ENCODE results near the gene ARHGAP1.

The ARHGAP1 gene

DNA sequence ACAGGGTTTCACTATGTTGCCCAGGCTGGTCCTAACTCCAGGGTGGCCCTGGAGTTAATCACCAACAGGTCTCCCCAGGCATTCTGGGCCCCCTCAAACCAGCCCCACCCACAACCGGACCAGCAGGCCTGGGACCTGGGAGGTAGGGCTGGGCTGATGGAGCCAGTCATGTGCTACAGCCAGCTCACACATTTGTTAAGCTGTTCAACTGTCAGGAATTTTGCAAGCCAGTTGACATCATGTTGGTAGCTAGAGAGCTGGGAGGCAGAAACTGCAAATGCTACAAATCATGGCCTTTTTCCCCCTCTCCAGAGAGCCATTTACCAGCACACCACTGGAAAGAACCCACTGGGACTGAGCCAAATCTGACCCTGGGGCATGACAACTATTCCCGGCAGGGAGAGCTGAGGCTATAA lies 6.8 kb downstream of the ARHGAP1 start:
- DNase-seq (ENCODE audit: low read depth) = no peak

DNA sequence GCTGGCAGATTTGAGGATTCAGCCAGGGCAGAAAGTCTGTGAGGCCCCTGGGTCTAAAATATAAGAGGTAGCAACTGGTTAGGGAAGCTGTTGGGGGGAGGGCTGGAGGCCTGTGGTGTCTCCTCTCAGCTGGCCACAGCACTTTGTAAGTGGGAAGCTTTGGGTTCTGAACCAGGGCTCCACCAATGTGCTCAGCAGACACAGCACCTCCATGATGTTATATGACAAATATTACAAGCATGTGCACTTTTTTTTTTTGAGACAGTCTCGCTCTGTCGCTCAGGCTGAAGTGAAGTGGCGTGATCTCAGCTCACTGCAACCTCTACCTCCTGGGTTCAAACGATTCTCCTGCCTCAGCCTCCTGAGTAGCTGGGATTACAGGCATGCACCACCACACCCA lies 8.0 kb downstream of the ARHGAP1 start:
- no peak for DNase-seq (ENCODE audit: low read depth)

DNA sequence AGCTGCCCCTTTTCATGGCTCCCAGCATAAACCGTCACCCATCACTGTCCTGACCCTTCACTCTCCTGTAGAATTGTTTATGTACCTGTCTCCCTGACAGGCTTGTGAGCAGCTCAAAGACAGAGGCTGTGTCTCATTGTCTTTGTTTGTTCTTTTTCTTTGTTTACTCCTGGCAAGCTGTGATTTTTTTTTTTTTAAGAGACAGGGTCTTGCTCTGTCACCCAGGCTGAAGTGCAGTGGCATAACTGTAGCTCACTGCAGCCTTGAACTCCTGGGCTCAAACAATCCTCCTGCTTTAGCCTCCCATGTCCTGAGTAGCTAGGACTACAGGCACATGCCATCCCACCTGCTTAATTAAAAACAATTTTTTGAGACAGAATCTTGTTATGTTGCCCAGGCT lies 9.7 kb downstream of the ARHGAP1 start:
- no peak for DNase-seq (ENCODE audit: low read depth)

DNA sequence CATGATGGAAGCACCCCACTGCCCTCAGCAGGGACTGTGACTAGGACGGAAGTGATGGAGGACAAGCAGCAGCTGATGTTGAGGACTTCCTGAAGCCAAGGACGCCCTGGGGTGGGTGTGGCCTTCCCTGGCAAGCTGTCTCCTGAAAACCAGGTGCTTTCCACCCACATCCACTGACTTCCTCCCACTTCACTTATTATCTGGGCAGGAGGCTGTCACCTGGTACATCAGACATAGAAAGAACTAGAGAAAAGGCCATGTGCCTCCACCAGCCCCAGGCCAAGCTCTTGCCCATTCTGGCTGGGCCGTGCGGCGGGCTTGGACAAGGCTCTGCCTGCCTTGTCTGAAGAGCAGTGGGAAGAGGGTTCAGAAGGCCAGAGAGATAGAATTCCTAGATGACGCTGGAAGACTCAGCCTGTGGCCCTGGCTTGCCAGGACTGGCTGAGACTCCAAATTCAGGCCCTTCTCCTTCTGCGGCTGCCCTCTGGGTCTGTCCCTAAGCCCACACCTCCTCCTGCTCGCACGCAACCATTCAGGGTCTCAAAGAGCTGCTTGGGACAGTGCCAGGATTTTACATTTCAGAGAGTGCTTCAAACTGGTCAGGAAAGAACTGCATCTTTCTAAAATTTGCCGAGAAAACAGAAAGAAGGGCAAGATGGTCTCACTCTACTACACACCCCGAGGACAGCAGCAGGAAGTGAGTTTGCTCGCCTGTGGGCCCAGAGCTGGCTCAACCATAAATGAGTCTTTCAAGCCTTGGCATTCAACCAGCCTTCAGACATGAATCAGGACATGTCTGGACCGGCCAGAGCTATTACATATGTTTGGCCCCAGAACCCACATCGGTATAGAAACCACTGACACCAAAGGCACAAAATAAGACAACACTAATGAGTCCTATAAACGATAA lies 13.3 kb downstream of the ARHGAP1 start:
- no peak for DNase-seq (ENCODE audit: low read depth)

DNA sequence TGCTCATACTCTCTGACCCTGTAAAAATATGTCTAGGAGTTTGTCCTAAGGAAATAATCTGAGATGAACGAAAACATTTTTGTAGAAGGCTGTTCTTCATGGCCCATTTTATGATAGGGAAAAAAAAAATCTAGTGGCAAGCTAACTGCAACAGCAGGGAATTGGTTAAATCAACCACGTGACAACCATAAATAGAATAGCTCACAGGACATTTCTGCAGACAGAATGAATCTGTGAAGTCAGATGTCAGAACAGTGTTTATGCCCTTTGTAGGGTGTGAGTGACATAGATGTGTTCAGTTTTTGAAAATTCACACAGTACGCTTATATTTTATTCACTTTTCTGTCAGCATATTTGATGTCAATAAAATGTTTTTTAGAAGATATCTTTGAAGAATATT lies 16.1 kb downstream of the ARHGAP1 start:
- no peak for DNase-seq (ENCODE audit: low read depth)

DNA sequence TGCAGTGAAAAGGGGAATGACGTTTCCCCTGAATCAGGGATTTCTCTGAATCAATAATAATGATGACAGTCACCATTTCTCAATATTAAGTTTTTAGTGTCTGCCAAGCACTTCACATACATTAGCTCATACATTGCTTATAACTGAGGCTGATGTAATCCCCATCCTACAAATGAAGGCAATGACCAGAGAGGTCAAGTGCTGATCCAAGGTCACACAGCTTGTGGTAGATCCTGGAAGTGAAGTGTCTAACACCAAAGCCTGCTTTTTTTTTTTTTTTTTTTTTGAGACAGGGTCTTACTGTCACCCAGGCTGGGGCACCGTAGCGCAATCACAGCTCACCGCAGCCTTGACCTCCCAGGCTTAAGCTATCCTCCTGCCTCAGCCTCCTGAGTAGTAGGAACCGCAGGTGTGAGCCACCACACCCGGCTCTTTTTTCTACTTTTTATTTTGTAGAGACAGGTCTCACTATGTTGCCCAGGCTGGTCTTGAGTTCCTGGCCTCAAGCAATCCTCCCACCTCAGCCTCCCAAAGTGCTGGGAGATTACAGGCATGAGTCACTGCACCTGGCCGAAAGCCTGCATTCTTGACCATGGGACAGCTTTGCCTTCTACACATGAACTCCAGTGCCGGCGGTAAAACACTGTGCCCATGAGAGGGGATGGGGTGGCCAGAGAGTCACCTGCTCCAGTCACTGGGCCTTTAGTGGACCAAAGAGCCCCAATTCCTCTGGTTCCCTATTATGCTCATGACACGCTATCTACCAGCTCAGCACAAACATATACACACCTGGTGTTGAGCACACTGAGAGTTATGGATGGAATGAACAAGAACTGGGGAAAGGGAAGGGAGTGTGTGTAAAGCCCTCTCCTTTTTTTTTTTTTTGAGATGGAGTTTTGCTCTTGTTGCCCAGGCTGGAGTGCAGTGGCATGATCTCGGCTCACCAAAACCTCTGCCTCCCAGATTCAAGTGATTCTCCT lies 17.4 kb downstream of the ARHGAP1 start:
- DNase-seq (ENCODE audit: low read depth) = no peak

DNA sequence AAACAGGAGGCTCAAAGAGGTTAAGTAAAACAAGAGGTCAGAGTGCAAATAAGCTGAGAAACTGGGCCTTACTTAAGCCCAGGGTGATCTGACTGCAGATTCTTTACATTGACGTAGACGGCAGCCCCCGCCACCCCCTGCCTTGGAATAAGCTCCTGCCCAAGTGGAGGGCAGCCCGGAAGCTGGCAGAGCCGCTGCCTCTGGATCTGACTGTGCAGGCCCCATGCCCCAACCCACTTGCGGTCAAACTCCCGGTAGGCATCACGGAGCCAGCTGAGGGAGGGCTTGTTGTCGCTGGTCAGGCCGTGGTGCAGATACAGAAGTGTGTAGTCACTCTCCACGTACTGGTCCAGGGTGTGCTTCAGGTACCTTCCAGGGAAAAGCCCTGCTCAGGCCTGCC lies 18.6 kb downstream of the ARHGAP1 start:
- DNase-seq (ENCODE audit: low read depth) = no peak

DNA sequence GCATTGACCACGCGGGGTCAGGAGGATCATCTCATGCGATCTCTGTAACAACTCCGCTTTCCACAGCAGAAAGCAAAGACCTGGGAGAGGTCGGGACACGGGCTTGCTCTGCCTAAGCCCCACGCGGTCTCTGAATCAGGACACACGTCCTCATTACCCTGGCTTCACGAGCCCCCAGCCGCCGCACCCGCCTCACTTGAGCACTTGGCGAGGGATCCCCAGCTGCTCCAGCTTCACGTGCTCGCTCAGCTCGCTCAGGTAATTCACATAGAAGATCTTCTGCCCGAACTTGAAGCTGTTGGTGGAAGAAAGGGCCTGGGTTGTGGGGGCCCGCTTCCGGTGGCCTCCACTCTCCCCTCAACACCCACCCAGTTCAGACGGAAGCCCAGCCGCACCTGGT lies 19.6 kb downstream of the ARHGAP1 start:
- no peak for DNase-seq (ENCODE audit: low read depth)

DNA sequence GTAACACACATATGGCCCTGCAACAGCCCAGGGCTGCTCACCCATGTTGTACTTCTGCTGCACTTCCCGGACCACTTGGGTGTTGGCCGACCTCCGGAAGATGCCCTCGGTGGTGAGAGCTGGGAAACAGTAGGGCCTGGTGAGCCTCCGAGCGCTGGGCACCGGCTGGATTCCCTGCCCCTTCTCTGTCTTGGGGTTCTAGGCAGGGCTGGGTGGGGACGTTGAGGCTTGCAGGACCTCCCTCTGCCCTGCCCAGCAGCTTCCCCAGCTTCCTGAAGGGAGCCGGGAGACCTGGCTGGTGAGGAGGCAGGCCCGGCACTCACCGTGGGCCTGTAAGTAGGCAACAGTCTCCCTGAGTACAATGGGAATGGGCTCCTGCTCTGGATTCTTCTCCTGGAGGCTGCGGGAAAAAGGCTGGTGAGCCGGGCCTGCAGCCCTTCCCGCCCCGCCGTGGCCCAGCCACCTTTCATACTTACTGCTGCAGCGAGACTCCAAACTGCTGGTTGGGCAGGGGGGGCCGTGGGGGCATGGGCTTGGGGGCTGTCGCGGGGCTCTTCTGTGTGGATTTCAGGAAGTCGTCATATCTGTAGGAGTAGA lies 20.2 kb downstream of the ARHGAP1 start:
- DNase-seq (ENCODE audit: low read depth) = no peak

DNA sequence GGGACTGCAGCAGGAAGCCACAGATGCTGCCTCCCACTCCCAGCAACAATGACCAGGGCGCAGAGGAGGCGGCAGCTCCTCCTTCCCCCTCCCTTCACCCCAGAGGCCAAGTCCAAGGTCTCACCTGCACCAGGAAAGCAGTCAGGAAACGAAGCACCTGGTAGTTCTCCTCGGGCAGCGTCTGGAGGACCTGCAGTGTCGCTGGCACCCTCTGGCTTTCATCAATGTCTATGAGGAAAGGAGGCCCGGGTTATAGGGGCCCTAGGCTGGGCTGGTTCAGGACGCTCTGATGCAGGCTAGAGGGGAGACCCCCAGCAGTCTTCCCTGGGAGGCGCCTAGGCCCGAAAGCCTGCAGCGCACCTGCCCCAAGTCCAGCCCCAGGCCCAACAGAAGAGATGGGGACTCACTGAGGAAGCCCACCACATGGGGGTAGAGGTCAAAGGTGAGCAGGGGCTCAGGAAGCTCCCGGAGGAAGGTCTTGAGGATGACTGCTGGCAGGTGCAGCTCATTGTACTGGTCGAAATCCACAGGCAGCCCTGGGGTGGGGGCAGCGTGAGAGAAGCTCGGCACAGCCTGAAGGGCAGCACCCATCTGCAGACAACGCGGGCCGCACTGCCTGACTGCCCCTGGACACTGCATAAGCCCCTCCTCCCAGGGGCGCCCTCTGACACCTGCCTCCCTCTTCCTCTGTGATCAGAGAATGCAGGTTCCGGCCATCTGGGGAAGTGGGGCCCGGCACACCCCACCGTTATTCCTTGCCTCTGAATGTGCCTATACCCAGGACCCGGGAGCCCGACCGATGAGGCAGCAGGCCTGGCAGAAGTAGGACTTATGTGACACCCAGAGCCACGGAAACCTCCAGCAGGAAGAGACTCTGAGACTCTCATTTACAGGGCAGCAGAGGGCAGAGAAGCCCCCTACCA lies 20.9 kb downstream of the ARHGAP1 start:
- no peak for DNase-seq (ENCODE audit: low read depth)

DNA sequence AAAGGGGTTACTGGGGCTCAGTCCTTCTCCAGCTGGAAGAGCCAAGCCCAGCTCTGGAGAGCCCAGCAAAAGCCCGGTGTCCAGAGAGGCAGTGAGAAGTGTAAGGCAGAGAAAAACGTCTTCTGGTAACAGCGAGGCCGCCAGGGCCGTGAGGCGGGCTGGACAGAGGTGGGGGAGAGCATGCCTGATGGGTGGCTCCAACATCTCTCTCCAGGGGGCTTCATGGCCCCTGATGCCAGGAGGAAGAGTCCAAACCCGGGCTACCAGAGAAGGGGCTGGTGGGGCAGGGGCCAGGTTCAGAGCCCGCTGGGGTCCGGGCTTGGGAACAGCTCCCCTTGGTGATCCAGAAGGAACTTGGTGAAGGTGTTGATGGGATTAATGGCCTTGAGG lies 21.7 kb downstream of the ARHGAP1 start:
- no peak for DNase-seq (ENCODE audit: low read depth)

DNA sequence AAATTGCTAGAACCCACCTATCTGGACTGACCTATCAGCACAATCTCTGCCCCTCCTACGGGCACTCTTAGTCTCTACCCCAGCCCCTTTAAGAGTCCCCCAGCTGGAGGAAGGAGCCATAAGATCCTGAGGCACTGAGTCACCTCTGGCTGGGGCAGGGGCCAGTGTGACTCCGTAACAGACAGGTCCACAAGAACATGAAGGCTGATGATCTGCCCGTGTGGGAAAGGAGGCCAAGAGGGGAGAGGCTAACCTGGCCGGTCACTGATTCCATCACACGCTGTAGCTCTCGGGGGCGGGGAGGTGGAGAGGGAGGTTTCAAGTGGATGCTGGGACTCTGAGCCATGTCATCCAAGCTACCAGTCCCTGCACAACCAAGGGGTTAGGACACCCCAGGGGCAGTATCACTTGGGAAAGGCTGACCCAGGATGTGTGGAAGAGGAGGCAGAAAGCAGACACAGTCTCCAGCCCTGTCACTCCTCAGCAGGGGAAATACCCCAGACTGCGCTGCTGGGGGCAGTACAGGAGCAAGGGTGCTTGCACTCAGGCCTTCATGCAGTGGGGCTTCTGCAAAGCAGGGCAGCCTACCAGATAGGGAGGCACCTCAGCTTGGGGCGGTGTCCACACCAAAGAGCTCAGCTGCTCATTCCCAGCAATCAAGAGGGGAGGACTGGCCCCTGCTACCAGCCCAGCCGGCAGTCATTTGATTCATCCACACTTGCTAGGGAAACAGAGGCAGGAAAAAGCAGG lies 22.3 kb downstream of the ARHGAP1 start:
- DNase-seq (ENCODE audit: low read depth) = no peak

DNA sequence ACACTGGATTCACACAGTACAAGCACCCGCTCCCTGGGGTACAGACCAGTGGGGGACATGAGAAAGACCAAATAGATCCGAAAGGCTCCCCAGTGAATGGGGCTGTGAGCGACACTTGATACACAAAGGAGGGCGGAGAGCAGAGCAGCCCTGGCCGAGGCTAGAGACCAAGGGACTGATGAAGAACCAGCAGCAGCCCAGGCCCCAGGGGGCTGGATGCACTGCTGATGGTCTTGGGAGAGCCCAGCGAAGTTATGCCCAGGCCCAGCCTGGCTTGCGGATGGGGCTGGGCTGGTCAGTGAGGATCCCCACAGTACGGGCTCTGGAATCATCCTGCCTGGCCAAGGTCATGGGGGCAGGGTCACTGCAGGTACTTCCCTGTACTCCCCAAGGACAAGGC lies 23.2 kb downstream of the ARHGAP1 start:
- DNase-seq (ENCODE audit: low read depth) = no peak

DNA sequence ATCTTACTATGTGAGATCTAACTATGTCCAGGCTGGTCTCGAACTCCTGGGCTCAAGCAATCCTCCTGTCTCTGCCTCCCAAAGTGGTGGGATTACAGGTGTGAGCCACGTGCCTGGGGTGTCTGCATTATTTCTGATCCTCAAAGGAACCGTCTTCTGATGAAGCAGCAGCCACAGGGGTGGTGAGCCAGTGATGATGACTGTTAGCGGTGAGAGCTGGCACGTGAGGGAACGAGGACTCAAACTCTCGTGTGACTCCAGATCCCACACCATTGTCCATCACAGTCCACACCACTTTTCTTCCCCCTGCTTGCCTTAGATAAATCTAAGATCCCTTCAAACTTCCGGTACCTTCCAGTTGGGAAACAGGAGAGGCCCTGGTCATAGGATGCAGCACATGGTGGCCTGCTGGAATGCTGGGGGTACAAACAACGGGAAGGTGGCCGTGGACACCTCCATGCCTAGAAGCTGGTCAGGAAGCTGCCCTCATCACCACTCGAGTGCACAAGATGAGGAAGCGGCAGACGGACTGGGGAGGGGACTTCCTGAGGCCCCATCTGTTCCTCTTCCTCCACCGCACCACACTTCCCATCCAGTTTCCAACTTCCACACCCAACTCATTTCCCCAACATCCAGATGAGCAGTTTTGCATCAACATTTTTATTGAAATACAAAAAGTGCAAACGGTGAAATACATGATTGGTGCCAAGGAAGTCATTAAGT lies 23.8 kb downstream of the ARHGAP1 start:
- no peak for DNase-seq (ENCODE audit: low read depth)

DNA sequence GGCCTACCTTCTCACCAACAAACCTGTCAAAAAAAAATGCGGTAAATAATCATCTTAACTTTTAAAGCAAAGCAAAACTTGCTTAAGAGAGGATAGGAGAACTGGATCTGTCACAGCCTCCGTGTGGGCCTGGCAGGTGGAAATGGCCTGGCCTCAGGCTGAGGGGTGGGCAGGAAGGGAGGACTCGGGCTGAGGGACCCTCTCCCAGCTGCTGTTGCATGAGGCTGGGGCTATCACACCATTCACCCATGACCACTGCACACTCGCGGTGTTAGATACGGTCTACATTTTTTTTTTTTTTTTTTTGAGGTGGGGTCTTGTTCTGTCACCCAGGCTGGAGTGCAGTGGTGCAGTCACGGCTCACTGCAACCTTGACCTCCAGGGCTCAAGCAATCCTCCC lies 24.5 kb downstream of the ARHGAP1 start:
- no peak for DNase-seq (ENCODE audit: low read depth)

DNA sequence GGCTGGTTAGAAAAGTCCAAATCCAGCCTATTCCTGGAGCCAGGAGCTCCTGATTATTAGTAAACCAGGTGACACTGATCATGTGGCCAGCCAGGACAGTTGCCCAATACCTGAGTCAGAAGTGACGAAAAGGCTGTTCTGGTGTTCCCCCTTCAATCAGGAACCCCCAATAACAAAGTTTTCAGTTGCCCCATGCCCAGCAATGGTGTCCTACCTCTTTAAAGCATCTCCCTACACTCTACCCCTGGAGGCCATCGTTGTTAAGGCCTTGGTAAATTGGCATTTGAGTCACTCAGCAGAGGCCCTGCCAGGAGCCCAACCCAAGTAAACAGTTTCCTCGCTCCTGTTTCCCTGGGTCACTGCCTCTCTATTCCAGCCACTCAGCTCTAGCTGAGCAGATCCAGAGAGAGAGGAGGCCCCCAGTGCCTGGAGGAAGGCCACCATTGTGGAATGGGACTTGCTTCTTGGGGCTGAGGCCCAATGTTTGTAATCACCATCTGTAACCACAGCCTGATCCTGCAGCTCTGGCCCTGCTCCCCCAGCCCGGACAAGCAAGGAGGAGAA lies 25.0 kb downstream of the ARHGAP1 start:
- DNase-seq (ENCODE audit: low read depth) = no peak

DNA sequence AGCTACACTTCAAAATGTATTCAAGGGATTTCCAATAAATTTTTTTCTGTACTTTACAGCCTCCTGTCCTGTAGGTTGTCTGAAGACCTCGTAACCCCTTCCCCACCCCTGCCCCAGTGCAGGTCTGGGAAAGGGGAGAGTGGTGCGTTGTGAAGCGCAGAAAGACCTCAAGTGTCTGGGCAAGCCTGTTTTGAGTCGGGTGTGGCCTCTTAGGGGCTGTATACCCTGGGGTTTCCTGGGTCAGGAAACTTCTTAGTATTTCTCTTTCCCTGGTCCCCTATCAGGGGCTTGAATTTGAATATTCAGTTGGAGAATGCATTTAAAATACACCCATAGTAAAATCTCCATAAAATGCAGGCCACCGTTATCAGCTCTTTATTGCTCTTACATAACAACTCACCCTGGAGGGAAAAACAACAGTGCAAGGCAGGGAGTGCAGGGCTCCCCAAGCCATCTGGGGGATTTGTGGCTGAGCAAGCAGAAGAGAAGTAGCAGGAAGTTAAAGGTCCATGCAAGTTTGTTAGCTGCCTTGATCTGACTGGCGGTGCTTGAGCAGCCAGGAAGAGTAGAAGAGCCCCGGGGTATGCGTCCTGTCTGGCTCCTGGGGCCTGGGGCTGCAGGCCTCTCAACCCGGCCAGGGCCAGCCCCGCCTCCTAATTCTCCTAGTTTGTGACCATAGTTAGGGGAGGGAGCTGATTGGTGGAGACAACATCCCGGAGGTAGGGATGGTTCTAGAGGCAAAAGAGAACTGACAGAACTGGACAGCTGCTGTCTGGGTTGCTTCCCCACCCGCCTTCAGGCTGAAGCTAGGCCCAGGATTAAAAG lies 25.7 kb downstream of the ARHGAP1 start:
- no peak for DNase-seq (ENCODE audit: low read depth)

DNA sequence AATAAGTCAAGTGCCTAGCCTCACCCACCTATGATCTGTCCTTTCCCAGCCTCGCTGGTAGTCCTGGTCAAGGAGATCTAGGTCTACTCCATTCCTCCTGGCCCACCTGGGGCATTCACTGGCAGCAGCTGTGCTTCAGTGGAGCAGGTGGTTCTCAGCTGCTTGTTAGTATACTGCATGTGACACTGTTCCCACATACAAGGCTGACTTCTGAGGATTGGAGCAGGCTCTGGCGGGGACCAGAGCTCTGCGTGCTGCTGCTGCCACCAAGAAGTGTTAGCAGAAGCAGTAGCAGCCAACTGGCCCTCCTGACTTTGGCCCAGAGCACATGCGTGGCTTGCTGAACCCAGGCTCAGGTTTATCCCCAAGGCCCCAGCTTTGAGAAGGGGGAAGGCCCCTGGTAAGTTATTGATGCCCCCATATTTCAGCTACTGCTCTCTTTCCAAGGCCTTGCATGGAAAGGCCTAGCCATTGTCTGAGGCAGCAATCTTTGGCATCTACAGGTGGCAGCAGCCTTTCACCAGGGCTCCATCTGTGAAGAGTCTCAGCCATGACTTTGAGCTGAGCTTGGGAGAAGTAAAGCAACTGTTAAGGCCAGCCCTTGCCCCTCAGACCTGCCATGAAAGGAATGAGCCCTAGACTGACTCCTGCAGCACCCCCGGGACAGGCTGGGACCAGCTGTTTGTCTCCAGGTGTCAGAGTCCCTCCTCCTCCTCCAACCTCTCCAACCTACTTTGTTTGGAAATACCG lies 26.5 kb downstream of the ARHGAP1 start:
- no peak for DNase-seq (ENCODE audit: low read depth)
